Measurements from ENCODE around the gene NF2. TPM values are rescaled to one million over a fixed set of nuclear protein-coding genes. Genes with fewer than 3 reads are reported as not detected.

Gene NF2
- total RNA-seq, 2 experiments from 2014 or later: 34.4 to 35.3 TPM

DNA sequence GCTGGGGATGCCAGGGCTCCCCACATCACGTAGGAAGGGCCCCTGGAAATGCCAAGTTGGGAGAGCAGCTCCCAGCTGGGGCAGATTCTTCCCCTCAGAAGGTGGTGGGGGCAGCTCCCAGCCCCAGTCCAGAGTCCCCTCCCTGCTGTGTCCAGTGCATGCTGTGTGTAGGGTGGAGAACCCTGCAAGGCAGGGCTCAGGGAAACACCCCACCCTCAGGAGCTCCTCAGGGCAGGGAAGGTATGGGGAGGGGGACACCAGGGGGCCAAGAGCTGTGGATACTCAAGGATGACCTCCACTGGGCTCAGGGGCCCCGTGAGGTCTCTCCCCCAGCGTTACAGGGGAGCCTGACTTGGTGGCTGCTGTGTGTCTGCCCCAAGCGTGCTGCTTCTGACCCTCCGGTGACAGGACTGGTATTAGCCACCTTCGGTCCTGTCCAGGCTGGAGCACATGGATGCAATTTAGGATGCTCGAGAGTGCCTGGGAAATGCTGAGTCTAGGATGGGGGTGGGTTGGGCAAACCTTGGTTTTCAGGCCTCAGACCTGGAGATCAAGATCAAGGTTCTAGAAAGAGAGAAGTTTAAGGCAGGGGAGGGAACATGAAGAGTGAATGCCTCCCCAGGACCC, 100.2 kb downstream of the NF2 start:
- TF ChIP-seq, protein P1, sequence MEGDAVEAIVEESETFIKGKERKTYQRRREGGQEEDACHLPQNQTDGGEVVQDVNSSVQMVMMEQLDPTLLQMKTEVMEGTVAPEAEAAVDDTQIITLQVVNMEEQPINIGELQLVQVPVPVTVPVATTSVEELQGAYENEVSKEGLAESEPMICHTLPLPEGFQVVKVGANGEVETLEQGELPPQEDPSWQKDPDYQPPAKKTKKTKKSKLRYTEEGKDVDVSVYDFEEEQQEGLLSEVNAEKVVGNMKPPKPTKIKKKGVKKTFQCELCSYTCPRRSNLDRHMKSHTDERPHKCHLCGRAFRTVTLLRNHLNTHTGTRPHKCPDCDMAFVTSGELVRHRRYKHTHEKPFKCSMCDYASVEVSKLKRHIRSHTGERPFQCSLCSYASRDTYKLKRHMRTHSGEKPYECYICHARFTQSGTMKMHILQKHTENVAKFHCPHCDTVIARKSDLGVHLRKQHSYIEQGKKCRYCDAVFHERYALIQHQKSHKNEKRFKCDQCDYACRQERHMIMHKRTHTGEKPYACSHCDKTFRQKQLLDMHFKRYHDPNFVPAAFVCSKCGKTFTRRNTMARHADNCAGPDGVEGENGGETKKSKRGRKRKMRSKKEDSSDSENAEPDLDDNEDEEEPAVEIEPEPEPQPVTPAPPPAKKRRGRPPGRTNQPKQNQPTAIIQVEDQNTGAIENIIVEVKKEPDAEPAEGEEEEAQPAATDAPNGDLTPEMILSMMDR (IDR thresholded peaks at IDR 0.05): no peak
- no peak overlapping the region for H3K4me3 Mint-ChIP-seq
- ATAC-seq: no peak
- no peak for DNase-seq
- H3K27ac Mint-ChIP-seq: no peak overlapping the region
- no peaks in the 10 kb centered on the region for H3K9me3 Mint-ChIP-seq
- H3K36me3 Mint-ChIP-seq (ENCODE audit: low read depth): no peaks in the 10 kb centered on the region
- POLR2A ChIA-PET: no interaction called here
- intact Hi-C loops (cut with micrococcal nuclease): no loop called here
- CTCF ChIA-PET: no interaction called here
- peaks cover 4% of the 10 kb centered on the region for H3K4me1 Mint-ChIP-seq (ENCODE audit: low read depth)
- H3K27me3 Mint-ChIP-seq: peaks cover 2% of the 10 kb centered on the region

GRCh38 chr22:29704528-29705285, 101.3 kb downstream of the NF2 start:
- TF ChIP-seq, protein P1 (IDR thresholded peaks at IDR 0.05): no peak
- intact Hi-C loops (cut with micrococcal nuclease): no loop called here
- CTCF ChIA-PET: no interaction called here
- Mint-ChIP-seq H3K9me3 (no peaks in the 10 kb centered on the region), H3K27ac (no peak overlapping the region), H3K4me3 (no peak overlapping the region), H3K27me3 (peaks cover 2% of the 10 kb centered on the region), H3K4me1 (ENCODE audit: low read depth) (peaks cover 4% of the 10 kb centered on the region), H3K36me3 (ENCODE audit: low read depth) (no peaks in the 10 kb centered on the region)
- POLR2A ChIA-PET: no interaction called here
- ATAC-seq: no peak
- no peak for DNase-seq

GRCh38 chr22:29705651-29706050, 102.2 kb downstream of the NF2 start:
- Mint-ChIP-seq H3K4me1 (ENCODE audit: low read depth) (peaks cover 2% of the 10 kb centered on the region), H3K9me3 (no peaks in the 10 kb centered on the region), H3K27me3 (peaks cover 2% of the 10 kb centered on the region), H3K4me3 (no peak overlapping the region), H3K27ac (no peak overlapping the region), H3K36me3 (ENCODE audit: low read depth) (no peaks in the 10 kb centered on the region)
- intact Hi-C loops (cut with micrococcal nuclease): no loop called here
- ChIA-PET CTCF (interaction anchor here (1.0 kb wide), 1 partner anchor 80 kb away, joined by 3 read pairs; no protein-coding TSS in a partner anchor), POLR2A (no interaction called here)
- TF ChIP-seq, protein P1 (IDR thresholded peaks at IDR 0.05): no peak
- DNase-seq (no peak), ATAC-seq (no peak)

DNA sequence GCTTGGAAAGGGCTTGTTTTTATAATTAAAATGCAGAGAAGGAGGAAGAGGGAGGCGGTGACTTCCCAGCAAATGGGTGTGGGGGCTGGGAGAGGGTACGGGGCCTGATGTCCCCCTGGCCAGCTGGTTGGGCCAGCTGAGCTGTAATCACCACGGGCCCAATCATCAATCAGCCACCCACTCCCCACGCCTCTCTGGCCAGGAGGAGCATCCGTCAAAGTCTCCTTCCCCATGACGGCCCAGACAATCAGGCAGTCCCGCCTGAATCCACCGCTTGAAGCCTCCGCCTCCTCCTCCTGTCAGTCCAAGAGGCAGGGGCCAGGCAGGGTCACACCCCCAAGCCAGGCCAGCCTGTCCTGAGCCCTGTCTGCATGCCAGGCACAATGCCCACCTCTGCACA, 103.1 kb downstream of the NF2 start:
- Mint-ChIP-seq H3K9me3 (no peaks in the 10 kb centered on the region), H3K4me1 (ENCODE audit: low read depth) (peaks cover under 1% of the 10 kb centered on the region)

More for the DNA sequence above, 103.1 kb downstream of the NF2 start:
- ChIA-PET CTCF (interaction anchor here (1.0 kb wide), 1 partner anchor 81 kb away, joined by 3 read pairs; no protein-coding TSS in a partner anchor), POLR2A (interaction anchor here (0.6 kb wide), 1 partner anchor 112 kb away, joined by 3 read pairs; no protein-coding TSS in a partner anchor)
- Mint-ChIP-seq H3K27me3 (peaks cover 2% of the 10 kb centered on the region), H3K4me3 (no peak overlapping the region), H3K36me3 (ENCODE audit: low read depth) (no peaks in the 10 kb centered on the region), H3K27ac (no peak overlapping the region)
- TF ChIP-seq, protein P1 (IDR thresholded peaks at IDR 0.05): no peak
- DNase-seq (no peak), ATAC-seq (no peak)
- intact Hi-C loops (cut with micrococcal nuclease): no loop called here

Measured in activated CD8-positive, alpha-beta T cell treated with anti-CD3 and anti-CD28 coated beads for 36 hours (primary cell).